Progenitor cell of endocrine pancreas (in vitro differentiated cells): ENCODE results near the gene C17orf67. TPM values are rescaled to one million over a fixed set of nuclear protein-coding genes. Genes with fewer than 3 reads are reported as not detected.

Experiments
- DNase-seq: peaks from one replicate; pipeline ENCODE4 v3.0.0; 2021; ENCODE audit warnings: low spot score; ENCODE audit not compliant: unreplicated experiment
- H3K27ac Mint-ChIP-seq: 2 replicates; pipeline ENCODE4 v1.8.0; 2021; ENCODE audit warnings: mild to moderate bottlenecking, moderate library complexity, mixed read lengths
- H3K27me3 Mint-ChIP-seq: 2 replicates; pipeline ENCODE4 v1.8.0; 2021; ENCODE audit warnings: mixed read lengths
- H3K36me3 Mint-ChIP-seq: 2 replicates; pipeline ENCODE4 v1.8.0; 2022; ENCODE audit warnings: mixed read lengths; ENCODE audit not compliant: insufficient read depth
- H3K4me1 Mint-ChIP-seq: 2 replicates; pipeline ENCODE4 v1.8.0; 2021; ENCODE audit warnings: low read depth, mixed read lengths
- H3K4me3 Mint-ChIP-seq: 2 replicates; pipeline ENCODE4 v1.8.0; 2021; ENCODE audit warnings: low read depth, mild to moderate bottlenecking, moderate library complexity, mixed read lengths
- H3K9me3 Mint-ChIP-seq: 2 replicates; pipeline ENCODE4 v1.8.0; 2021; ENCODE audit warnings: low read depth, mixed read lengths
- CTCF ChIP-seq: fragments of 200-600 bp; sonication (generic); IDR thresholded peaks from one replicate; pipeline ENCODE4 v1.5.0; 2021; ENCODE audit warnings: antibody characterized with exemption, mild to moderate bottlenecking; ENCODE audit not compliant: unreplicated experiment
- total RNA-seq: library from RNA; stranded (reverse); gene quantifications from 2 replicates; pipeline ENCODE4 v1.2.1, GENCODE V29; 2021

The C17orf67 gene
- total RNA-seq, 1 donor from 2014 or later = 0.65 TPM

- no peak for DNase-seq
- no peaks in the 10 kb centered on the region for H3K9me3 Mint-ChIP-seq
- H3K27me3 Mint-ChIP-seq = peaks cover 44% of the 10 kb centered on the region
- no peaks in the 10 kb centered on the region for H3K36me3 Mint-ChIP-seq
- H3K4me1 Mint-ChIP-seq = peaks cover 6% of the 10 kb centered on the region
- no peak overlapping the region for H3K27ac Mint-ChIP-seq
- TF ChIP-seq CTCF = no peak
- no peak overlapping the region for H3K4me3 Mint-ChIP-seq
These were observed 18.0 kb downstream of the C17orf67 start for GRCh38 chr17:56815711-56816110.

- no peak for TF ChIP-seq CTCF
- H3K9me3 Mint-ChIP-seq = no peaks in the 10 kb centered on the region
- no peak overlapping the region for H3K27ac Mint-ChIP-seq
- no peak overlapping the region for H3K4me3 Mint-ChIP-seq
- H3K4me1 Mint-ChIP-seq = no peaks in the 10 kb centered on the region
- peaks cover 34% of the 10 kb centered on the region for H3K27me3 Mint-ChIP-seq
- no peaks in the 10 kb centered on the region for H3K36me3 Mint-ChIP-seq
- no peak for DNase-seq
These were observed 20.8 kb downstream of the C17orf67 start for GRCh38 chr17:56812901-56813388.

- TF ChIP-seq CTCF = no peak
- Mint-ChIP-seq H3K4me1 (peaks cover 6% of the 10 kb centered on the region), H3K36me3 (no peaks in the 10 kb centered on the region), H3K27ac (no peak overlapping the region), H3K4me3 (no peak overlapping the region), H3K27me3 (peaks cover 30% of the 10 kb centered on the region), H3K9me3 (no peaks in the 10 kb centered on the region)
- no peak for DNase-seq
These were observed 22.6 kb downstream of the C17orf67 start for GRCh38 chr17:56810891-56811775.

GRCh38 chr17:56810343-56810742, 23.4 kb downstream of the C17orf67 start:
- Mint-ChIP-seq H3K27ac (no peak overlapping the region), H3K4me3 (no peak overlapping the region), H3K36me3 (no peaks in the 10 kb centered on the region), H3K4me1 (peaks cover 6% of the 10 kb centered on the region), H3K9me3 (no peaks in the 10 kb centered on the region), H3K27me3 (peaks cover 26% of the 10 kb centered on the region)
- TF ChIP-seq CTCF = no peak
- no peak for DNase-seq

GRCh38 chr17:56809820-56810179, 23.9 kb downstream of the C17orf67 start:
- DNase-seq = no peak
- H3K9me3 Mint-ChIP-seq = no peaks in the 10 kb centered on the region
- peaks cover 22% of the 10 kb centered on the region for H3K27me3 Mint-ChIP-seq
- no peaks in the 10 kb centered on the region for H3K36me3 Mint-ChIP-seq
- no peak overlapping the region for H3K27ac Mint-ChIP-seq
- H3K4me1 Mint-ChIP-seq = peaks cover 6% of the 10 kb centered on the region
- no peak overlapping the region for H3K4me3 Mint-ChIP-seq
- no peak for TF ChIP-seq CTCF
